Measurements from ENCODE around the gene MKLN1. TPM values are rescaled to one million over a fixed set of nuclear protein-coding genes. Genes with fewer than 3 reads are reported as not detected.

Gene MKLN1
- polyA plus RNA-seq, 1 donor from 2014 or later = 15.9 TPM

- Histone ChIP-seq H4K20me1 (ENCODE audit: insufficient read depth) (no peaks in the 10 kb centered on the region), H3K4me2 (ENCODE audit: low read length) (no peak overlapping the region), H3K27ac (ENCODE audit: low read length) (no peak overlapping the region), H2AFZ (ENCODE audit: low read depth, low read length) (no peak overlapping the region), H3K79me2 (replicated peaks; ENCODE audit: insufficient read depth, low read length) (no peaks in the 10 kb centered on the region), H3K9me2 (ENCODE audit: insufficient read depth, low read length) (no peaks in the 10 kb centered on the region), H3K9me3 (ENCODE audit: low read length) (no peaks in the 10 kb centered on the region), H3K36me3 (ENCODE audit: insufficient read depth, low read length) (no peaks in the 10 kb centered on the region), H3K4me3 (ENCODE audit: low read length) (no peak overlapping the region), H3K27me3 (ENCODE audit: insufficient read depth, low read depth, low read length) (no peaks in the 10 kb centered on the region), H3K9ac (ENCODE audit: low read length) (no peak overlapping the region), H3F3A (ENCODE audit: insufficient read depth, low read length, poor library complexity, severe bottlenecking) (no peaks in the 10 kb centered on the region)
- TF ChIP-seq EZH2 (IDR thresholded peaks at IDR 0.05; ENCODE audit: borderline replicate concordance, insufficient read depth, low read length, poor library complexity, severe bottlenecking) (no peak), TAF1 (IDR thresholded peaks at IDR 0.05; ENCODE audit: low read depth) (no peak), POLR2AphosphoS5 (IDR thresholded peaks at IDR 0.05) (no peak), RAD21 (conservative IDR thresholded peaks at IDR 0.05) (no peak), MXI1 (conservative IDR thresholded peaks at IDR 0.05; ENCODE audit: poor library complexity, severe bottlenecking) (no peak), REST (IDR thresholded peaks at IDR 0.05; ENCODE audit: borderline replicate concordance) (no peak), EP300 (conservative IDR thresholded peaks at IDR 0.05; ENCODE audit: poor library complexity, severe bottlenecking) (no peak), SMC3 (conservative IDR thresholded peaks at IDR 0.05; ENCODE audit: poor library complexity) (no peak)
- TF ChIP-seq, protein P1, sequence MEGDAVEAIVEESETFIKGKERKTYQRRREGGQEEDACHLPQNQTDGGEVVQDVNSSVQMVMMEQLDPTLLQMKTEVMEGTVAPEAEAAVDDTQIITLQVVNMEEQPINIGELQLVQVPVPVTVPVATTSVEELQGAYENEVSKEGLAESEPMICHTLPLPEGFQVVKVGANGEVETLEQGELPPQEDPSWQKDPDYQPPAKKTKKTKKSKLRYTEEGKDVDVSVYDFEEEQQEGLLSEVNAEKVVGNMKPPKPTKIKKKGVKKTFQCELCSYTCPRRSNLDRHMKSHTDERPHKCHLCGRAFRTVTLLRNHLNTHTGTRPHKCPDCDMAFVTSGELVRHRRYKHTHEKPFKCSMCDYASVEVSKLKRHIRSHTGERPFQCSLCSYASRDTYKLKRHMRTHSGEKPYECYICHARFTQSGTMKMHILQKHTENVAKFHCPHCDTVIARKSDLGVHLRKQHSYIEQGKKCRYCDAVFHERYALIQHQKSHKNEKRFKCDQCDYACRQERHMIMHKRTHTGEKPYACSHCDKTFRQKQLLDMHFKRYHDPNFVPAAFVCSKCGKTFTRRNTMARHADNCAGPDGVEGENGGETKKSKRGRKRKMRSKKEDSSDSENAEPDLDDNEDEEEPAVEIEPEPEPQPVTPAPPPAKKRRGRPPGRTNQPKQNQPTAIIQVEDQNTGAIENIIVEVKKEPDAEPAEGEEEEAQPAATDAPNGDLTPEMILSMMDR (IDR thresholded peaks at IDR 0.05; ENCODE audit: poor library complexity, severe bottlenecking) = no peak
These were observed 189.7 kb downstream of the MKLN1 start for GRCh38 chr7:131517218-131517923.

DNA sequence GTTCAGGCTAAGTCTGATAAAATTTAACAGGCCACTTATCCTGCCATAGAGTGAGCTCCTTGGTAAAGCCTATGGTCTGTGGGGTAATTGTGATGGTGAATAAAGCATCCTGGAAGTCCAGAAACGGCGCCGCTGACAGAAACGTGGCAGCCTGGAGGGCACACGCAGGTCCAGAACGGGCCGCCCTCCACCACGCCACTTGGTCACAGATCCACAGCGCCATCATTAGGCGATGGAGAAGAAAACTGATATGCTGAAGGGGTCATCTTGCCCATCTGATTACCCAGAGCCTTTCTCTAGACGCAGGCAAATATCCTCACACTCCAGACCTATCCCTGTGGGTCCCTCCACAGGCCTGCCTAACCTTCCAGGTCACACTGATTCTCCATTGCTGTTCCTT is 190.9 kb downstream of the MKLN1 start:
- H3K9ac ChIP-seq (ENCODE audit: low read length) = no peak overlapping the region
- no peaks in the 10 kb centered on the region for H3K79me2 ChIP-seq (replicated peaks; ENCODE audit: insufficient read depth, low read length)
- H3K27me3 ChIP-seq (ENCODE audit: insufficient read depth, low read depth, low read length) = no peaks in the 10 kb centered on the region
- H3K9me2 ChIP-seq (ENCODE audit: insufficient read depth, low read length) = no peaks in the 10 kb centered on the region
- H2AFZ ChIP-seq (ENCODE audit: low read depth, low read length) = no peak overlapping the region
- TF ChIP-seq EZH2 (IDR thresholded peaks at IDR 0.05; ENCODE audit: borderline replicate concordance, insufficient read depth, low read length, poor library complexity, severe bottlenecking) (no peak), POLR2AphosphoS5 (IDR thresholded peaks at IDR 0.05) (no peak), TAF1 (IDR thresholded peaks at IDR 0.05; ENCODE audit: low read depth) (no peak), EP300 (conservative IDR thresholded peaks at IDR 0.05; ENCODE audit: poor library complexity, severe bottlenecking) (no peak), MXI1 (conservative IDR thresholded peaks at IDR 0.05; ENCODE audit: poor library complexity, severe bottlenecking) (no peak), REST (IDR thresholded peaks at IDR 0.05; ENCODE audit: borderline replicate concordance) (no peak), SMC3 (conservative IDR thresholded peaks at IDR 0.05; ENCODE audit: poor library complexity) (no peak), RAD21 (conservative IDR thresholded peaks at IDR 0.05) (no peak)
- TF ChIP-seq, protein P1 (IDR thresholded peaks at IDR 0.05; ENCODE audit: poor library complexity, severe bottlenecking) = no peak
- no peak overlapping the region for H3K4me2 ChIP-seq (ENCODE audit: low read length)
- no peak overlapping the region for H3K27ac ChIP-seq (ENCODE audit: low read length)
- H3F3A ChIP-seq (ENCODE audit: insufficient read depth, low read length, poor library complexity, severe bottlenecking) = no peaks in the 10 kb centered on the region
- no peaks in the 10 kb centered on the region for H4K20me1 ChIP-seq (ENCODE audit: insufficient read depth)
- no peak overlapping the region for H3K4me3 ChIP-seq (ENCODE audit: low read length)
- no peaks in the 10 kb centered on the region for H3K36me3 ChIP-seq (ENCODE audit: insufficient read depth, low read length)
- no peaks in the 10 kb centered on the region for H3K9me3 ChIP-seq (ENCODE audit: low read length)
